CD14-positive monocyte (primary cell): ENCODE measurements around the gene PDE11A. TPM values are rescaled to one million over a fixed set of nuclear protein-coding genes. Genes with fewer than 3 reads are reported as not detected.

Source experiments
- DNase-seq, 3 donors: peaks; one replicate each; pipeline ENCODE4 v3.0.0-alpha.2; 2011 to 2022
- H2AFZ ChIP-seq: 2 replicates; pipeline ENCODE4 v1.6.0; 2012; ENCODE audit warnings: mild to moderate bottlenecking, low read depth, low read length, inconsistent platforms; ENCODE audit not compliant: insufficient read depth, poor library complexity, severe bottlenecking
- H3K27ac ChIP-seq, 2 donors: 1 replicate in 1 of 2; 2 replicates in 1 of 2; pipeline ENCODE4 v1.5.1; 2012 to 2013; ENCODE audit warnings: low read length in 2 of 2, control low read depth in 1 of 2, inconsistent platforms in 1 of 2, low read depth in 1 of 2, mild to moderate bottlenecking in 1 of 2
- H3K27me3 ChIP-seq, 2 donors: one replicate each; pipeline versions ENCODE4 v1.6.0 to v1.6.1; 2011 to 2013; ENCODE audit warnings: low read length in 2 of 2; ENCODE audit not compliant: control insufficient read depth in 2 of 2, insufficient read depth in 2 of 2
- H3K36me3 ChIP-seq, 2 donors: replicated peaks in 1 of 2; 1 replicate in 1 of 2; 2 replicates in 1 of 2; pipeline versions ENCODE4 v1.5.1 to v1.6.1; 2012 to 2013; ENCODE audit warnings: low read length in 2 of 2, control low read depth in 1 of 2, inconsistent platforms in 1 of 2, mild to moderate bottlenecking in 1 of 2; ENCODE audit not compliant: insufficient read depth in 2 of 2, control insufficient read depth in 1 of 2
- H3K4me1 ChIP-seq, 2 donors: 1 replicate in 1 of 2; 2 replicates in 1 of 2; pipeline versions ENCODE4 v1.5.1 to v1.6.1; 2012 to 2013; ENCODE audit warnings: low read length in 2 of 2, control low read depth in 1 of 2, inconsistent platforms in 1 of 2, mild to moderate bottlenecking in 1 of 2, moderate library complexity in 1 of 2; ENCODE audit not compliant: insufficient read depth in 2 of 2, control insufficient read depth in 1 of 2
- H3K4me2 ChIP-seq: replicated peaks from 2 replicates; pipeline ENCODE3; 2012; ENCODE audit warnings: low read length, moderate library complexity, mild to moderate bottlenecking; ENCODE audit not compliant: poor library complexity, severe bottlenecking; ENCODE audit errors: extremely low read depth
- H3K4me3 ChIP-seq, 3 experiments: fragments of 200-600 bp in 1 of 3; sonication (generic) in 1 of 3; replicated peaks in 1 of 3; 1 replicate in 2 of 3; 2 replicates in 1 of 3; pipeline ENCODE4 v1.5.1; 2011 to 2013; ENCODE audit warnings: low read length in 3 of 3, mild to moderate bottlenecking in 3 of 3, control low read depth in 2 of 3, low read depth in 2 of 3, inconsistent platforms in 1 of 3, moderate library complexity in 1 of 3
- H3K79me2 ChIP-seq: 2 replicates; pipeline ENCODE4 v1.6.0; 2012; ENCODE audit warnings: mild to moderate bottlenecking, control low read depth, inconsistent platforms, low read length, moderate library complexity; ENCODE audit not compliant: insufficient read depth
- H3K9ac ChIP-seq: 2 replicates; pipeline ENCODE4 v1.6.0; 2017; ENCODE audit warnings: low read length, mild to moderate bottlenecking; ENCODE audit not compliant: insufficient read depth, poor library complexity, severe bottlenecking
- H3K9me3 ChIP-seq, 2 donors: replicated peaks in 1 of 2; 1 replicate in 1 of 2; 2 replicates in 1 of 2; pipeline versions ENCODE4 v1.5.1 to v1.6.1; 2012 to 2013; ENCODE audit warnings: low read length in 2 of 2, control low read depth in 1 of 2; ENCODE audit not compliant: control insufficient read depth in 1 of 2, insufficient read depth in 1 of 2
- H4K20me1 ChIP-seq: 2 replicates; pipeline ENCODE4 v1.6.0; 2012; ENCODE audit warnings: mild to moderate bottlenecking, low read length, control low read depth, moderate library complexity; ENCODE audit not compliant: insufficient read depth
- H3K27ac Mint-ChIP-seq, 7 donors: one replicate each; pipeline ENCODE4 v1.8.0; 2020; ENCODE audit warnings: mild to moderate bottlenecking in 7 of 7, mixed read lengths in 7 of 7, moderate library complexity in 6 of 7, inconsistent platforms in 2 of 7
- H3K27me3 Mint-ChIP-seq, 3 donors: one replicate each; pipeline ENCODE4 v1.8.0; 2021 to 2022; ENCODE audit warnings: low read depth in 3 of 3, mild to moderate bottlenecking in 3 of 3, mixed read lengths in 3 of 3, moderate library complexity in 3 of 3, inconsistent platforms in 1 of 3
- H3K36me3 Mint-ChIP-seq, 2 donors: one replicate each; pipeline ENCODE4 v1.8.0; 2020; ENCODE audit warnings: mixed read lengths in 2 of 2, inconsistent platforms in 1 of 2, mild to moderate bottlenecking in 1 of 2
- H3K4me1 Mint-ChIP-seq: one replicate; pipeline ENCODE4 v1.8.0; 2020; ENCODE audit warnings: mild to moderate bottlenecking, mixed read lengths
- H3K4me3 Mint-ChIP-seq, 2 donors: one replicate each; pipeline ENCODE4 v1.8.0; 2020; ENCODE audit warnings: mild to moderate bottlenecking in 2 of 2, mixed read lengths in 2 of 2, moderate library complexity in 1 of 2
- H3K9me3 Mint-ChIP-seq, 7 donors: one replicate each; pipeline ENCODE4 v1.8.0; 2020 to 2022; ENCODE audit warnings: mixed read lengths in 7 of 7, mild to moderate bottlenecking in 6 of 7, moderate library complexity in 6 of 7, inconsistent platforms in 2 of 7
- CTCF ChIP-seq: fragments of 200-600 bp; IDR thresholded peaks from one replicate; pipeline ENCODE4 v1.8.0; 2022; ENCODE audit warnings: antibody characterized with exemption, mild to moderate bottlenecking
- WGBS: methylation state at CpG from one replicate; pipeline ENCODE4 v1.1.5; 2013; ENCODE audit warnings: missing lambda C conversion rate; ENCODE audit not compliant: insufficient coverage; 5-methylcytosine and 5-hydroxymethylcytosine counted together
- intact Hi-C, 2 donors: fragments of 100-400 bp; cut with micrococcal nuclease; formaldehyde crosslinking; loops; one replicate each; pipeline versions ENCODE4 v1.15.0 to v1.15.1; 2023
- polyA plus RNA-seq, 3 donors: library from polyadenylated mRNA; depleted of rRNA in 1 of 3; unstranded in 2 of 3; stranded (reverse) in 1 of 3; fragments of 300-500 nt in 2 of 3; fragments of >200 nt in 1 of 3; fragmentation: Illumina TruSeq in 2 of 3; gene quantifications; 1 replicate in 2 of 3; 2 replicates in 1 of 3; pipeline ENCODE4 v1.2.3, GENCODE V29; 2012 to 2021

PDE11A gene
- polyA plus RNA-seq, 3 donors = not detected

DNA sequence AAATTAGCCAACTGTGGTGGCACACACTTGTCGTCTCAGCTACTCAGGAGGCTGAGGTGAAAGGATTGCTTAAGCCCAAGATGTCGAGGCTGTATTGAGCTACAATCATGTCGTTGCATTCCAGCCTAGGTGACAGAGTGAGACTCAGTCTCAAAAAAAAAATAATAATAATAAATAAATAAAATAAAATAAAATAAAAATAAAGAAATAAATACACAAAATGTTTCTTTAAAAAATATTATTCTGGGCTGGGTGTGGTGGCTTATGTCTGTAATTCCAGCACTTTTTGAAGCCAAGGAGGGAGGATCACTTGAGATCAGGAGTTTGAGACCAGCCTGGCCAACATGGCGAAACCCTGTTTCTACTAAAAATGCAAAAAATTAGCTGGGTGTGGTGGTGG lies 407.2 kb downstream of the PDE11A start:
- Mint-ChIP-seq H3K27ac (no peak overlapping the region), H3K27me3 (peaks cover 0 to 6% (median 0%) of the 10 kb centered on the region in 3 donors), H3K4me3 (no peak overlapping the region), H3K4me1 (no peaks in the 10 kb centered on the region), H3K9me3 (peaks cover 0 to 3% (median 0%) of the 10 kb centered on the region in 7 donors), H3K36me3 (no peaks in the 10 kb centered on the region)
- intact Hi-C loops = no loop called here
- no peaks in the 10 kb centered on the region for H3K9me3 ChIP-seq
- no peaks in the 10 kb centered on the region for H3K4me1 ChIP-seq
- H3K79me2 ChIP-seq = no peaks in the 10 kb centered on the region
- H3K27me3 ChIP-seq = no peaks in the 10 kb centered on the region
- no peak overlapping the region for H3K4me3 ChIP-seq
- H4K20me1 ChIP-seq = no peaks in the 10 kb centered on the region
- no peak overlapping the region for H3K27ac ChIP-seq
- no peak for TF ChIP-seq CTCF
- no CpG with 5 or more reads among the region's 4 CpGs for WGBS
- H3K9ac ChIP-seq = no peak overlapping the region
- no peak overlapping the region for H3K4me2 ChIP-seq
- DNase-seq = no peak
- H2AFZ ChIP-seq = no peak overlapping the region
- H3K36me3 ChIP-seq = no peaks in the 10 kb centered on the region

DNA sequence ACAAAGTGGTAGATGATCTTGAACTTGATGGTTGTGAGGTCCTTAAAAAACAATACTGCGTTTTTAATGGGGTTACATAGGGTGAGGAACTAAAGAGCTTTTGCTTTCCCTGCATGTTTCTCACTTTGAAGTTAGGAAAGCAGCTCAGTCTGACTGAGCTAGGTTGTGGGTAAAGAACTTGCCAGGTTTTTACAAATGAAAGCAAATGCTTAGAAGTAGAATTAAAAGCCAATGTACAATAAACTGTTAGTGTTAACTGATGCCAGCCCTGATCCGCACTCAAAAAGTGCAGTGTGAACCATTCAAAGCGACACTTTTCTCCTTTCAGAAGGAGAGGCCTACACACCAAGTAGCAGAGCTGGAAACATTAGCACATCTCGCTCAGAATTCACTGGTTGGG lies 409.7 kb downstream of the PDE11A start:
- Histone ChIP-seq H3K27me3 (no peaks in the 10 kb centered on the region), H3K79me2 (no peaks in the 10 kb centered on the region), H3K4me3 (no peak overlapping the region), H3K27ac (no peak overlapping the region), H3K4me1 (no peaks in the 10 kb centered on the region), H2AFZ (no peak overlapping the region), H3K9me3 (no peaks in the 10 kb centered on the region), H3K36me3 (no peaks in the 10 kb centered on the region), H4K20me1 (no peaks in the 10 kb centered on the region), H3K4me2 (no peak overlapping the region), H3K9ac (no peak overlapping the region)
- no peaks in the 10 kb centered on the region for H3K4me1 Mint-ChIP-seq
- no peak overlapping the region for H3K27ac Mint-ChIP-seq
- no peak overlapping the region for H3K4me3 Mint-ChIP-seq
- H3K27me3 Mint-ChIP-seq = peaks cover 0 to 8% (median 1%) of the 10 kb centered on the region in 3 donors
- WGBS = 67% methylated on average over 3 of the region's 4 CpGs
- peaks cover 0 to 3% (median 0%) of the 10 kb centered on the region in 7 donors for H3K9me3 Mint-ChIP-seq
- TF ChIP-seq CTCF = no peak
- no peak for DNase-seq
- no peaks in the 10 kb centered on the region for H3K36me3 Mint-ChIP-seq
- intact Hi-C loops = no loop called here
